GM10266 (cell line): Measurements from ENCODE around the gene RNASEH2B.
A peak's percentile ranks its signal among the peaks of the same experiment; 100 is the strongest.

Source experiments
- DNase-seq: peaks from one replicate; pipeline ENCODE4 v3.0.0; 2012; ENCODE audit errors: extremely low spot score
- TF ChIP-seq, protein P1 (sequence below): IDR thresholded peaks from 2 replicates; pipeline ENCODE4 v1.5.1; 2012; ENCODE audit warnings: mild to moderate bottlenecking, low read depth; ENCODE audit not compliant: control insufficient read depth, insufficient read depth; ENCODE audit errors: missing control alignments

Gene RNASEH2B

DNA sequence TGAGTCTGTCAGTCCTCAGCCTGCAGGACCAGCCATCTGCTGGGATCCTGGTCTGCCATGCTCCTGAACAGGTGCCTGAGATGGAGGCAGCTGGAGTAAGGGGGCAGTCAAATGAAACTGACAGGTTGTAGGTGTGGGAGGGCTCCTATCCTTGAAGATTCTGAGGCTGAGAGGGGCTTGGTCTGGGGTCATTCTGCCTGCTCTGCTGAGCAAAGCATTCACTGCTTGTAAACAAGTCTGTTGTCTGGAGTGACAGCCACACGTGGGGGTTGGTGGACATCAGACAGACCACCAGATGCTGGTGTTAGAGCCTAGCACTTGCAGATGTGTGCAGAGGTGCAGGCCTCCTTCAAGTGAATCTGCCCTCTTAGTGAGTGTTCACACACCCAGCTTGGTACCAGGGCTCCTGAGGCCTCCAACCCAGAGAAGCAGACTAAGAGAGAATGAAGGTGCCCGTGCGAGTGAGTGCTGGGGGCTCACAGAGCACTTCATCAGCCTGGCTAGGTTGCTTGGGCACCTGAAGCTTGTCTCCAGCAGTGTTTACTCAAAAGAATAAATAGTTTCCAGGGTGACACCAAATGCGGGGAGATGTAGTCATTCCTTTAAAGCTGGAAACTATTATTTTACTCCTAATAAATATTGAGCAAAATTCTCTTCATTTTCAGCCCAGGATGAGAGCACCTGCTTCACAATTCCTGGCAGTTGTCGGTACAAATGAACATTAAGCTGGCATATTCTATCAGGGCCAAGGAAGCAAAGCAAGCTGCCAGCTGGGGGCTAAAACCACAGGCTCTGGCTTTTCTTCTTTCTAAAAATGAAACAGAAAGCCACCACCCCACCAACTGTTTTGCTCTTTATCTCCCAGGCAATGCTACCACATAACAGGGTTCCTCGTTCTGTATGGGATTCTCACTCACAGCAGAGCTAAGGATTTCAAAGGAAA, 82.3 kb downstream of the RNASEH2B start:
- peak; percentile 48 for DNase-seq
- TF ChIP-seq, protein P1, sequence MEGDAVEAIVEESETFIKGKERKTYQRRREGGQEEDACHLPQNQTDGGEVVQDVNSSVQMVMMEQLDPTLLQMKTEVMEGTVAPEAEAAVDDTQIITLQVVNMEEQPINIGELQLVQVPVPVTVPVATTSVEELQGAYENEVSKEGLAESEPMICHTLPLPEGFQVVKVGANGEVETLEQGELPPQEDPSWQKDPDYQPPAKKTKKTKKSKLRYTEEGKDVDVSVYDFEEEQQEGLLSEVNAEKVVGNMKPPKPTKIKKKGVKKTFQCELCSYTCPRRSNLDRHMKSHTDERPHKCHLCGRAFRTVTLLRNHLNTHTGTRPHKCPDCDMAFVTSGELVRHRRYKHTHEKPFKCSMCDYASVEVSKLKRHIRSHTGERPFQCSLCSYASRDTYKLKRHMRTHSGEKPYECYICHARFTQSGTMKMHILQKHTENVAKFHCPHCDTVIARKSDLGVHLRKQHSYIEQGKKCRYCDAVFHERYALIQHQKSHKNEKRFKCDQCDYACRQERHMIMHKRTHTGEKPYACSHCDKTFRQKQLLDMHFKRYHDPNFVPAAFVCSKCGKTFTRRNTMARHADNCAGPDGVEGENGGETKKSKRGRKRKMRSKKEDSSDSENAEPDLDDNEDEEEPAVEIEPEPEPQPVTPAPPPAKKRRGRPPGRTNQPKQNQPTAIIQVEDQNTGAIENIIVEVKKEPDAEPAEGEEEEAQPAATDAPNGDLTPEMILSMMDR, result no peak

DNA sequence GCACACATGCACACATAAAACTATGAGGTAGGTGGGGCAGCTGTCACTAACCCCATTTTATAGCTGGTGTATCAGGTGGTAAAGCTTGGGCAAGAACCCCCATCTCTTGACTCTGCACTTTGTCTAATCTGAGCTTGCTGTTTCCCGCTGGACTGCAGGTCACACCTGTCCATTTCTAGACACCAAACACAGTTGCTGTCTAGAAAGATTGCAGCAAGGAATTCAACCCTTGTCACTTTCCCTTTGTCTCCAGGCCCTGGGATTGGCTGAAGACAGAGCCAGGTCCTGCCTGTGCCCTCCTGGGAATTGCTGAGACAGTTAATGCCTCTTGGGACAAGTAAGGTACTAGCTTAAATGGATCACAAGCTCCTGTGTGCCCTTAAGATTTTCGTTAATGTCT, 83.8 kb downstream of the RNASEH2B start:
- DNase-seq, result no peak
- TF ChIP-seq, protein P1, result no peak

DNA sequence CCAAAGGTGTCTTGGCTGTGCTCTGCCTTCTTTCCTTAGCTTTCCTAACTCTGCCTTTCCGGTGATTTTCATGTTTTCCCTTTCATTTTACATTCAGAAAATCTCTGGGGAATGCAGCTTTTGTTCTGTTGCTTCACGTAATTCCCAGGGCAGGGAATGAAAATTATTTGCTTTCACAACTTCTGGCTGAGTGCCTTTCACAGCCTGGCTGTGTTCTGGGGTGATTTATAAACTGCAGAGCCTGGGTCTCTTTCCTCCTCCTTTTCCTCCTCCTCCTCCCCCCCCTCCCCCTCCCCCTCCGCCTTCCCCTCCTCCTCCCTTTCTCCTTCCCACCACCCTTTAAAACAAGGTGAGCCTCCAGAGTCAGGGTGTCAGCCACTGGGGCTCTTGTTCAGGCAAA, 84.3 kb downstream of the RNASEH2B start:
- TF ChIP-seq, protein P1, result no peak
- DNase-seq, result no peak

DNA sequence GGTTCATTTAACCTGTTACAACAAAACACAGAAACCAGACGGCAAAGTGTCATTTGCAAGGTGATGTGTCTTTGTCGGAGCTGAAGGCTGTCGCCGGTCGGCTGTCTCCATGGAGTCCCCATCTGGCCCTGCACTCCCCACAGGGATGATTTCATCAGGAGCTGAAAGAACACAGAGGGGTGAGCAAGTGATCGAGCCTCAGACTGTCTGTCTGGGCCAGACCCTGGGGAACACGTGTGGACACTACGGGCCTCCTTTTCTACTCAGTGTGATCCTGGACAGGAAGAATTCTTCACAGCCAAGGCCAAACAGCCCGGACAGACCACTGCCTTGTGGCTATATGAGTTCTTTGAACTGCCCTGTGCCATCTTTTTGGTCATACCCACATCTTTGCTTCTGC, 85.1 kb downstream of the RNASEH2B start:
- DNase-seq, result no peak
- TF ChIP-seq, protein P1, result no peak

DNA sequence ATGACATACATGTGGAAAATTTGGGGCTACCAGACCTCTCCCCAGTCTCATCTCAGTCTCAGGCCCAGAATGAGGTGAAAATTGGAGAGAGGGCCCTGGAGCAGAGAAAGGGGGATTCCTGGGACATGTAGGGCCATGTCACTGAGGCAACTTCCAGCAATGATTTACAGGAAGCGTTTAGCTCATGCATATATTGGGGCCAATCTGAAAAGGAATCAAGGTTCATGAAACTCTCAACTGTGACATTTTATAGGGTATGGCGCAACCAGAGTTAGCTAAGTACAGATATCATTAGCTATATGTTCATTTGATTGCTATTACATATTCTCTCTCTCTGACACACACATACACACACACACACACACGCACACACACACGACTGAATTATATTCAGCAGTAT, 86.3 kb downstream of the RNASEH2B start:
- TF ChIP-seq, protein P1, result no peak
- DNase-seq, result no peak

DNA sequence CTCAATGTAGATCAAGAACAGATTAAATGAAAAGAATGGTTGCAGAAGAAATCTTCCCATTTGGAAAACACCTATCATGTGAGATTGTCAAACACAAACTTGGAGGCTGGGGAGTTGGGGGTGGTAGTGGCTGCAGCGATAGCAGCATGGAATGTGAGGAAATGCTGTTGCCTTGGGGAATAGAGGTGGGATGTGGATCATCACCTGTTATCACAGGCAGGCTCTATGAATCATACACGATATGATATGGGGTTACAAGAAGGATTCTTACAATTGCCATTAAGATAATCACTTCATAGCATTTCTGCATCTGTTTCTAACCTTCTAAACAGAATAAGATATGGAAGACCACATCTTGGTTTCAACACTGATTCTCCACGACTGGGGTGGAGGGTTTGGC, 88.7 kb downstream of the RNASEH2B start:
- TF ChIP-seq, protein P1, result no peak
- DNase-seq, result no peak

DNA sequence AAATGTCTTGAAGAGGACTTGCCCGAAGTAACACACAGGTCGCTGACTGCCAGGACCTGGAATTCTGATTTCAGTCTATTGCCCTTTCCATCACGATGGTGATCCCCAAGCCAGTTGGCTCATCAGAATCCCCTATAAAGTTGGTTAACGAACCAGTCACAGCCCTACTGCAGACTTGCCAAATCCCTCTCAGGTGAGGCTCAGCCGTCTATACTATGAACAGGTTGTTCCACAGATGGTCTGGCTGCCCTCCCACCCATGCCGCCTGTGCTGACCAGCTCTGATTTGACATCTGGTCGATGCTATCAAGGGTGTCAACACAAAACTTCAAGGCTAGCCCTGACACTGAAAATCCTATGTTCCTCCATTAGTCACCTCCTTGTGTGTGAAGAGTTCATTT, 90.0 kb downstream of the RNASEH2B start:
- TF ChIP-seq, protein P1, result no peak
- no peak for DNase-seq
